ENCODE data around the gene RHOB. TPM values are rescaled to one million over a fixed set of nuclear protein-coding genes. Genes with fewer than 3 reads are reported as not detected.

Gene RHOB
- total and polyA plus RNA-seq, 12 donors, result 105 to 337 (median 159) TPM

- H3K27ac ChIP-seq, result peak overlapping the region in 6 of 10 donors; percentile 31 to 91 (median 46)
- peaks cover 0 to 47% (median 15%) of the 10 kb centered on the region in 9 donors for H3K4me1 ChIP-seq
- no peaks in the 10 kb centered on the region for H3K27me3 ChIP-seq
- H3K4me3 ChIP-seq, result no peak overlapping the region
- TF ChIP-seq CTCF (IDR thresholded peaks at IDR 0.05), result no peak
- ATAC-seq, result peak in 7 of 8 donors; percentile 15 to 52 (median 32)
- peak in 1 of 2 donors; percentile 35 for DNase-seq
- 82 to 92% methylated on average over 5 of the region's 5 CpGs for WGBS, 2 donors
- intact Hi-C loops (cut with DNase I), result loop anchor here in 1 of 10 donors (5.0 kb wide), 1 partner anchor 62 kb away; no protein-coding TSS in a partner anchor
- no peaks in the 10 kb centered on the region for H3K36me3 ChIP-seq
- H3K9me3 ChIP-seq, result no peaks in the 10 kb centered on the region
These were observed 7.4 kb upstream of the RHOB start for GRCh38 chr2:20439503-20439902.

- peak overlapping the region in 4 of 10 donors; percentile 13 to 91 (median 46) for H3K27ac ChIP-seq
- H3K9me3 ChIP-seq, result no peaks in the 10 kb centered on the region
- WGBS, 2 donors, result 97 to 98% methylated on average over 6 of the region's 6 CpGs
- ATAC-seq (no peak), DNase-seq (no peak)
- no peak overlapping the region for H3K4me3 ChIP-seq
- no peaks in the 10 kb centered on the region for H3K27me3 ChIP-seq
- intact Hi-C loops (cut with DNase I), result loop anchor here in 1 of 10 donors (5.0 kb wide), 1 partner anchor 197 kb away; no protein-coding TSS in a partner anchor
- H3K4me1 ChIP-seq, result peaks cover 2 to 52% (median 21%) of the 10 kb centered on the region in 9 donors
- no peaks in the 10 kb centered on the region for H3K36me3 ChIP-seq
- no peak for TF ChIP-seq CTCF (IDR thresholded peaks at IDR 0.05)
These were observed 6.8 kb upstream of the RHOB start for GRCh38 chr2:20440001-20440560.

DNA sequence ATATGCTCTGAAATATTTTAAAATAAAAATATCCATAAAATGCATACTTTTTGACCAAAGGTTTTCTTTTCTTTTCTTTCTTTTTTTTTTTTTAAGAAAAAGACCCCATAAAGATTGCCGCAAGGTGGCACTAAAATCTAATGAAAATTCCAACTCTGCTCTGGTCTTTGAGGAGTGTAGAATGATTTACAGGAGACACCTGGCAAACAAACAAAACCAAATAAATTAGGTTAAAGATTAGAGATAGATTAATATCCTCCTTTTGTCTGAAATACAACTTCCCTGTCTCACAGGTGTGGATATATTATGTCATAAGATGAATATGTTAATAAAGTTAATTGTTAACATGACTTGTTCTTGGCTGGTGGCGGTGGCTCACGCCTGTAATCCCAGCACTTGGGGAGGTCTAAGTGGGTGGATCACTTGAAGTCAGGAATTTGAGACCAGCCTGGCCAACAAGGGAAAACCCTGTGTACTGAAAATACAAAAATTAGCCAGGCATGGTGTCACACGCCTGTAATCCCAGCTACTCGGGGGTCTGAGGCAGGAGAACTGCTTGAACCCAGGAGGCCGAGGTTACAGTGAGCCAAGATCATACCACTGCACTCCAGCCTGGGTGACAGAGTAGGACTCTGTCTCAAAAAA is 3.5 kb upstream of the RHOB start:
- Histone ChIP-seq H3K4me1 (peaks cover 2 to 53% (median 25%) of the 10 kb centered on the region in 9 donors), H3K4me3 (peak overlapping the region in 2 of 10 donors; percentile 90 to 95), H3K9me3 (no peaks in the 10 kb centered on the region), H3K27ac (peak overlapping the region; percentile 55 to 100 (median 89)), H3K27me3 (no peaks in the 10 kb centered on the region), H3K36me3 (peaks cover 0 to 14% (median 9%) of the 10 kb centered on the region in 9 donors)
- 41 to 51% methylated on average over 6 of the region's 6 CpGs for WGBS, 2 donors
- no peak for ATAC-seq
- TF ChIP-seq CTCF (IDR thresholded peaks at IDR 0.05), result peak; percentile 39 to 82 (median 70)
- DNase-seq, result peak in 1 of 2 donors; percentile 40
- intact Hi-C loops (cut with DNase I), result loop anchor here in 9 of 10 donors (1.0 to 5.0 kb wide), 7 partner anchors 191 to 199 kb away; no protein-coding TSS in a partner anchor

DNA sequence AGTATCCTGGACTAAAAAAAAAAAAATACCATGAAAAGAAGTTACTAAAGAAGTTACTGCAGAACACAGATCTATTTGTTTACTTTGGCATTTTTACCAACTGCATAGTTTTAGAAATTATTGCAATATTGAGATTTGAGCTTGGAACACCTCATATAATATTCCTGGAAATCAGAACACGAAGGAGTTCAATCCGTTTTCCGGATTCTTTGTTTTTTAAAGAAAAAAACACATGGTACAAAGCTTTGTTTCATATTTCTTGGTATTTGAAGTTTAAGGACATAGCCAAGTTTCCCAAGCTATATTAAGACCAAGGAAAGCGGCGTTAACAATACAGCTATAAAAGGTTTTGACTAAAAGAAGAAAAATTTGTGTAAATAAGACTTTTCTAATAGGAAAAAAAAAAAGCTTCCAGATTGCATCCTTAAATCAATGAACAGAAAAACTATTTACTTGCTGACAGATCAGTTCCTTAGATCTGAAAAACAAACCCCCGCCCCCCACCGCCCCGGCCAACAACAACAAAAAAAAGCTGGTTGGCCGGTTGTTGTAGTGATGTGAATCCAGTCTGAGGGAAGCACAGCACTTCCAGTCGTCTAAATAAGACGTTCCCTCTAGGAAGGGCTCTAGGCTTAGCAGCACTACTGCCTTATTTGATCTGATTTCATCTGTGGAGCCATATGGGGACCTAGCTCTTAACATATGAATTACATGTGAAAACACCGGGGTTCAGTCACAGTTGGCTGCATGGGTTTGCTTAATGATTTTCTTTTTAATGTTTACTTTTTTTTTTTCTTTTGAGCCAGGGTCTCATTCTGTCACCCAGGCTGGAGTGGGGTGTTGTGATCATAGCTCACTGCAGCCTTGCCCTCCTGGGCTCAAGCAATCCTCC is 2.5 kb upstream of the RHOB start:
- ATAC-seq (peak in 3 of 8 donors; percentile 13 to 37 (median 36)), DNase-seq (peak; percentile 29 to 56)
- no peak for TF ChIP-seq CTCF (IDR thresholded peaks at IDR 0.05)
- intact Hi-C loops (cut with DNase I), result loop anchor here in 4 of 10 donors (1.0 to 5.0 kb wide), 3 partner anchors 190 to 193 kb away; no protein-coding TSS in a partner anchor
- Histone ChIP-seq H3K36me3 (peaks cover 0 to 23% (median 12%) of the 10 kb centered on the region in 9 donors), H3K27ac (peak overlapping the region; percentile 59 to 100 (median 89)), H3K4me3 (peak overlapping the region in 9 of 10 donors; percentile 15 to 97 (median 95)), H3K4me1 (peaks cover 2 to 53% (median 26%) of the 10 kb centered on the region in 9 donors), H3K27me3 (no peaks in the 10 kb centered on the region), H3K9me3 (no peaks in the 10 kb centered on the region)
- WGBS, 2 donors, result 30 to 42% methylated on average over 12 of the region's 12 CpGs

Data from heart right ventricle (tissue), 16 donors.